K562 (cell line): ENCODE results near the gene HEMGN. TPM values are rescaled to one million over a fixed set of nuclear protein-coding genes. Genes with fewer than 3 reads are reported as not detected.

Experiments used
- CHD2 ChIP-seq: IDR thresholded peaks from 2 replicates; pipeline ENCODE4 v1.6.1; 2011; ENCODE audit warnings: low read depth, low read length
- CREB1 ChIP-seq, 2 experiments: sonication (generic) in 1 of 2; formaldehyde crosslinking in 1 of 2; IDR thresholded peaks; 2 replicates each; pipeline versions ENCODE4 v1.6.1 to v1.8.0; 2012 to 2022; ENCODE audit warnings: inconsistent platforms in 1 of 2, mild to moderate bottlenecking in 1 of 2, missing genetic modification reagents in 1 of 2, moderate library complexity in 1 of 2
- ELF2 ChIP-seq: fragments of 250-450 bp; sonication (Bioruptor Pico); IDR thresholded peaks from 2 replicates; pipeline ENCODE4 v1.5.0; 2021; ENCODE audit warnings: mild to moderate bottlenecking
- GTF2F1 ChIP-seq: IDR thresholded peaks from 2 replicates; pipeline ENCODE4 v1.6.1; 2011; ENCODE audit warnings: low read depth, low read length, improper control_type of control experiment
- MED1 ChIP-seq: sonication (generic); formaldehyde crosslinking; IDR thresholded peaks from 2 replicates; pipeline ENCODE4 v1.8.1; 2023; ENCODE audit warnings: missing genetic modification reagents, borderline replicate concordance
- NFXL1 ChIP-seq: fragments of 450-650 bp; formaldehyde crosslinking; IDR thresholded peaks from 2 replicates; pipeline ENCODE4 v1.4.0; 2021; ENCODE audit warnings: mild to moderate bottlenecking
- OTX1 ChIP-seq: fragments of 450-650 bp; formaldehyde crosslinking; IDR thresholded peaks from 2 replicates; pipeline ENCODE4 v1.4.0; 2022; ENCODE audit warnings: mild to moderate bottlenecking
- PCBP1 ChIP-seq: fragments of 200-400 bp; formaldehyde crosslinking; IDR thresholded peaks from 2 replicates; pipeline ENCODE4 v1.6.1; 2018; ENCODE audit warnings: mild to moderate bottlenecking, low read depth, low read length; ENCODE audit not compliant: poor library complexity, severe bottlenecking
- PHB2 ChIP-seq: fragments of 450-650 bp; IDR thresholded peaks from 2 replicates; pipeline ENCODE4 v1.6.1; 2017; ENCODE audit warnings: low read depth
- SAP30 ChIP-seq: fragments of 200-600 bp; sonication (generic); IDR thresholded peaks from 2 replicates; pipeline ENCODE4 v1.6.1; 2012; ENCODE audit warnings: borderline replicate concordance, low read depth, mild to moderate bottlenecking, moderate library complexity, low read length, control low read depth, inconsistent platforms; ENCODE audit not compliant: insufficient read depth, poor library complexity, severe bottlenecking
- SLC30A9 ChIP-seq: fragments of 250-450 bp; sonication (Bioruptor Pico); IDR thresholded peaks from 2 replicates; pipeline ENCODE4 v1.8.0; 2022; ENCODE audit warnings: mild to moderate bottlenecking, moderate library complexity
- SP1 ChIP-seq: sonication (generic); formaldehyde crosslinking; IDR thresholded peaks from 2 replicates; pipeline ENCODE4 v1.8.1; 2022; ENCODE audit warnings: mild to moderate bottlenecking, missing genetic modification reagents
- SRSF7 ChIP-seq: fragments of 200-400 bp; formaldehyde crosslinking; optimal IDR thresholded peaks from 2 replicates; pipeline ENCODE3; 2017; ENCODE audit warnings: mild to moderate bottlenecking, low read depth, low read length
- ZNF12 ChIP-seq: sonication (generic); formaldehyde crosslinking; IDR thresholded peaks from 2 replicates; pipeline ENCODE4 v1.4.0; 2020; ENCODE audit warnings: mild to moderate bottlenecking, missing genetic modification reagents
- ZNF197 ChIP-seq: fragments of 200-800 bp; sonication (Bioruptor generic); IDR thresholded peaks from 2 replicates; pipeline ENCODE4 v1.6.1; 2016; ENCODE audit warnings: low read depth, missing genetic modification characterization, missing compliant biosample characterization
- ZNF253 ChIP-seq: fragments of 250-450 bp; sonication (Bioruptor Pico); conservative IDR thresholded peaks from 2 replicates; pipeline ENCODE4 v1.6.1; 2021; ENCODE audit warnings: mild to moderate bottlenecking
- ZNF347 ChIP-seq: fragments of 450-650 bp; formaldehyde crosslinking; IDR thresholded peaks from 2 replicates; pipeline ENCODE4 v1.4.0; 2020; ENCODE audit warnings: low read depth, mild to moderate bottlenecking, moderate library complexity
- polyA plus RNA-seq, 8 experiments: library from polyadenylated mRNA; depleted of rRNA in 4 of 8; stranded (reverse) in 5 of 8; unstranded in 3 of 8; fragments of >200 nt; fragmentation: Nextera tagmentation in 2 of 8; fragmentation: Illumina TruSeq in 1 of 8; extraction: Ambion mirVana in 2 of 8; extraction: Trizol in 1 of 8; gene quantifications; 2 replicates each; pipeline versions ENCODE4 v1.2.1 to v1.2.3, GENCODE V29; 2011 to 2014; ENCODE audit warnings: inconsistent platforms in 1 of 8, missing spikeins in 1 of 8
- total RNA-seq, 7 experiments: library from RNA; depleted of rRNA in 6 of 7; stranded (reverse); fragments of >200 nt in 6 of 7; fragmentation: Illumina TruSeq in 2 of 7; extraction: Trizol in 2 of 7; gene quantifications; 2 replicates each; pipeline versions ENCODE4 v1.2.1 to v1.2.3, GENCODE V29; 2011 to 2021; ENCODE audit warnings: low replicate concordance in 1 of 7
- TF ChIP-seq, protein P1 (sequence below): sonication (generic); formaldehyde crosslinking; IDR thresholded peaks from 2 replicates; pipeline ENCODE4 v1.9.0; 2022; ENCODE audit warnings: mild to moderate bottlenecking, missing genetic modification reagents
- TF ChIP-seq, protein P2 (sequence below): fragments of 250-450 bp; sonication (Bioruptor Pico); IDR thresholded peaks from 2 replicates; pipeline ENCODE4 v1.5.0; 2020; ENCODE audit warnings: mild to moderate bottlenecking
- TF ChIP-seq, protein P3 (sequence below): fragments of 450-650 bp; IDR thresholded peaks from 2 replicates; pipeline ENCODE4 v1.6.1; 2014; ENCODE audit warnings: low read depth, mild to moderate bottlenecking, moderate library complexity, borderline replicate concordance
- TF ChIP-seq, protein P4 (sequence below): fragments of 250-450 bp; sonication (Bioruptor Pico); IDR thresholded peaks from 2 replicates; pipeline ENCODE4 v1.4.0; 2020; ENCODE audit warnings: mild to moderate bottlenecking, moderate library complexity

Gene HEMGN
- total and polyA plus RNA-seq, 9 of the 15 experiments (the other 6 are each of a cell fraction or from before 2014, with no cell fraction given) = 56.3 to 258 (median 137) TPM

DNA sequence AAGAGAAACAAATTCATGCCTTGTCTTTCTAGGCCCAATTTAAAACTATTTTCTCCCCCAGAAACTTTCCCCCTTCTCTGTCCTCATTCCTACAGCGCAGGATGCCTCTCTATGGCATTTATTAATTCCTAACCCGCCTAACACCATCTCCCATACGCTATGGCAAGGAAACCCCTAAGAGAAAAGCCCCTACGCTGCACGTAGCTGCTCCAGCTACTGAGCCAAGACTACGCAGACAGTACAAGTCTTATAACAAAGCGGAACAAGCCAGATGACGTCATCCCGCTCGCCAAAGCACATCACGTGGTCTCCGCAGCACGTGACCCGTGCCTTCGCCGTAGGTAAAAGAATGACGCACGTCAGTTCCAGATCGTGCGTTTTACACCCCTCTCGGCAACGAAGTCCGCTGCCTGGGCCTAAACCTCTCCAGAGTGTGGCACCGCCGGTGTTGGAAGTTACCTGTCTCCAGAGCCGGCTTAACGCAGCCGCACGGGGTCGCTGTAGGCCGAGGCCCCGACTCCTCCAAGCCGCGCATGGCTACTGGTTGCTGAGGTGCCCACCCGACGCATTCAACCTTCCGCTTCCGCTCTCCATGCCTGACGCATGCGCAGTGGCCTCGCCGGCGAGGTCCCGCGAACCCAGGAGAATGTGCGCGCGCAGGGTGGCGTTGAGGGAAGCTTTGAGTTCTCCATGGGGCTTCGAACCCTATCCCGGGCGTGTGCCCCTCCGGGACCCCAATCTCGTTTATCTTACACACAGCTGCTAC, 15.8 kb downstream of the HEMGN start, which contains the start of gene TRMO (continued):
- TF ChIP-seq ZNF347 (peak; percentile 84; the same call in 1 of the 2 replicates), ZNF253 (CRISPR knock-in tag) (0 out of 2 replicates have a peak, but pooled peaks have one; percentile 35), NFXL1 (CRISPR knock-in tag) (no peak), ELF2 (peak; percentile 89), SRSF7 (no peak), SLC30A9 (CRISPR knock-in tag) (peak; percentile 81), OTX1 (CRISPR knock-in tag) (peak; percentile 95; the same call in 1 of the 2 replicates), ZNF12 (CRISPR knock-in tag) (no peak), MED1 (CRISPR knock-in tag) (no peak), PHB2 (no peak), CREB1 (IDR thresholded peaks at IDR 0.05) (peak; percentile 97), CREB1 (CRISPR knock-in tag; IDR thresholded peaks at IDR 0.05) (peak; percentile 98), CHD2 (no peak; the same call in 1 of the 2 replicates), SAP30 (peak; percentile 96), PCBP1 (no peak), SP1 (CRISPR knock-in tag) (peak; percentile 94), GTF2F1 (no peak; the same call in 1 of the 2 replicates), ZNF197 (peak; percentile 65; the same call in 1 of the 2 replicates)
- TF ChIP-seq, protein P1, sequence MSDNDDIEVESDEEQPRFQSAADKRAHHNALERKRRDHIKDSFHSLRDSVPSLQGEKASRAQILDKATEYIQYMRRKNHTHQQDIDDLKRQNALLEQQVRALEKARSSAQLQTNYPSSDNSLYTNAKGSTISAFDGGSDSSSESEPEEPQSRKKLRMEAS = peak; percentile 98
- TF ChIP-seq, protein P2, sequence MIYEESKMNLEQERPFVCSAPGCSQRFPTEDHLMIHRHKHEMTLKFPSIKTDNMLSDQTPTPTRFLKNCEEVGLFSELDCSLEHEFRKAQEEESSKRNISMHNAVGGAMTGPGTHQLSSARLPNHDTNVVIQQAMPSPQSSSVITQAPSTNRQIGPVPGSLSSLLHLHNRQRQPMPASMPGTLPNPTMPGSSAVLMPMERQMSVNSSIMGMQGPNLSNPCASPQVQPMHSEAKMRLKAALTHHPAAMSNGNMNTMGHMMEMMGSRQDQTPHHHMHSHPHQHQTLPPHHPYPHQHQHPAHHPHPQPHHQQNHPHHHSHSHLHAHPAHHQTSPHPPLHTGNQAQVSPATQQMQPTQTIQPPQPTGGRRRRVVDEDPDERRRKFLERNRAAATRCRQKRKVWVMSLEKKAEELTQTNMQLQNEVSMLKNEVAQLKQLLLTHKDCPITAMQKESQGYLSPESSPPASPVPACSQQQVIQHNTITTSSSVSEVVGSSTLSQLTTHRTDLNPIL (CRISPR knock-in tag) = peak; percentile 93; the same call in 1 of the 2 replicates
- TF ChIP-seq, protein P3, sequence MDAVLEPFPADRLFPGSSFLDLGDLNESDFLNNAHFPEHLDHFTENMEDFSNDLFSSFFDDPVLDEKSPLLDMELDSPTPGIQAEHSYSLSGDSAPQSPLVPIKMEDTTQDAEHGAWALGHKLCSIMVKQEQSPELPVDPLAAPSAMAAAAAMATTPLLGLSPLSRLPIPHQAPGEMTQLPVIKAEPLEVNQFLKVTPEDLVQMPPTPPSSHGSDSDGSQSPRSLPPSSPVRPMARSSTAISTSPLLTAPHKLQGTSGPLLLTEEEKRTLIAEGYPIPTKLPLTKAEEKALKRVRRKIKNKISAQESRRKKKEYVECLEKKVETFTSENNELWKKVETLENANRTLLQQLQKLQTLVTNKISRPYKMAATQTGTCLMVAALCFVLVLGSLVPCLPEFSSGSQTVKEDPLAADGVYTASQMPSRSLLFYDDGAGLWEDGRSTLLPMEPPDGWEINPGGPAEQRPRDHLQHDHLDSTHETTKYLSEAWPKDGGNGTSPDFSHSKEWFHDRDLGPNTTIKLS = peak; percentile 90
- TF ChIP-seq, protein P4, sequence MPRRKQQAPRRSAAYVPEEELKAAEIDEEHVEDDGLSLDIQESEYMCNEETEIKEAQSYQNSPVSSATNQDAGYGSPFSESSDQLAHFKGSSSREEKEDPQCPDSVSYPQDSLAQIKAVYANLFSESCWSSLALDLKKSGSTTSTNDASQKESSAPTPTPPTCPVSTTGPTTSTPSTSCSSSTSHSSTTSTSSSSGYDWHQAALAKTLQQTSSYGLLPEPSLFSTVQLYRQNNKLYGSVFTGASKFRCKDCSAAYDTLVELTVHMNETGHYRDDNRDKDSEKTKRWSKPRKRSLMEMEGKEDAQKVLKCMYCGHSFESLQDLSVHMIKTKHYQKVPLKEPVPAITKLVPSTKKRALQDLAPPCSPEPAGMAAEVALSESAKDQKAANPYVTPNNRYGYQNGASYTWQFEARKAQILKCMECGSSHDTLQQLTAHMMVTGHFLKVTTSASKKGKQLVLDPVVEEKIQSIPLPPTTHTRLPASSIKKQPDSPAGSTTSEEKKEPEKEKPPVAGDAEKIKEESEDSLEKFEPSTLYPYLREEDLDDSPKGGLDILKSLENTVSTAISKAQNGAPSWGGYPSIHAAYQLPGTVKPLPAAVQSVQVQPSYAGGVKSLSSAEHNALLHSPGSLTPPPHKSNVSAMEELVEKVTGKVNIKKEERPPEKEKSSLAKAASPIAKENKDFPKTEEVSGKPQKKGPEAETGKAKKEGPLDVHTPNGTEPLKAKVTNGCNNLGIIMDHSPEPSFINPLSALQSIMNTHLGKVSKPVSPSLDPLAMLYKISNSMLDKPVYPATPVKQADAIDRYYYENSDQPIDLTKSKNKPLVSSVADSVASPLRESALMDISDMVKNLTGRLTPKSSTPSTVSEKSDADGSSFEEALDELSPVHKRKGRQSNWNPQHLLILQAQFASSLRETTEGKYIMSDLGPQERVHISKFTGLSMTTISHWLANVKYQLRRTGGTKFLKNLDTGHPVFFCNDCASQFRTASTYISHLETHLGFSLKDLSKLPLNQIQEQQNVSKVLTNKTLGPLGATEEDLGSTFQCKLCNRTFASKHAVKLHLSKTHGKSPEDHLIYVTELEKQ (CRISPR knock-in tag) = peak; percentile 74; the same call in 1 of the 2 replicates
